ENCODE measurements around the gene CSN3.

Gene CSN3

GRCh38 chr4:70297576-70297975, 55.2 kb downstream of the CSN3 start:
- no peak for DNase-seq (ENCODE audit: low spot score)

- no peak for DNase-seq (ENCODE audit: low spot score)
These were observed 55.7 kb downstream of the CSN3 start for GRCh38 chr4:70298051-70298450.

GRCh38 chr4:70299643-70300042, 57.2 kb downstream of the CSN3 start:
- no peak for DNase-seq (ENCODE audit: low spot score)

DNA sequence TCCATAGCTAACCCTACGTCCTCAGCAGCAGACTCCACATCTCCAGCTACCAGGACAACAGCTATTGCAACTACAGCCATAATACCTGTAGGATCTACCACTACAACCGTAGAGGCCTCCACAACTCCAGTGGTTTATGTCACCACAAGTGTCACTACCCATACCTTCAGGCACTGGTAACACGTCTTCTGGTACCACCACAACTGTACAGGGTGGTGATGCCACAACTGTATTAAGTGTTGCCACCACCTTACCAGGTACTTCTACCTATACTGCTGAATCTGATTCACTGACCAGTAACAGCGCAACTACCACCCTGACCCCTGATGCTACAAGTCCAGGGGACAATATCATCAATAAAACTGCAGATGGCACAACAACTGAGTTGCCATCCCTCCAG, 57.8 kb downstream of the CSN3 start:
- DNase-seq (ENCODE audit: low spot score): no peak
